ENCODE data around the gene RBMS1.

Gene RBMS1

GRCh38 chr2:160331258-160332025 lies 162.2 kb downstream of the RBMS1 start:
- DNase-seq = no peak

GRCh38 chr2:160328811-160329527 lies 164.6 kb downstream of the RBMS1 start:
- DNase-seq = no peak

GRCh38 chr2:160326786-160327185 lies 166.8 kb downstream of the RBMS1 start:
- no peak for DNase-seq

GRCh38 chr2:160325418-160325817 lies 168.2 kb downstream of the RBMS1 start:
- DNase-seq = no peak

GRCh38 chr2:160324917-160325316 lies 168.7 kb downstream of the RBMS1 start:
- no peak for DNase-seq

GRCh38 chr2:160324161-160324800 lies 169.3 kb downstream of the RBMS1 start:
- DNase-seq = peak in 1 of 14 donors; percentile 3

- DNase-seq = no peak
Observed at GRCh38 chr2:160322320-160322719, 171.3 kb downstream of the RBMS1 start.

GRCh38 chr2:160321006-160321405 lies 172.6 kb downstream of the RBMS1 start:
- no peak for DNase-seq

GRCh38 chr2:160319700-160320099 lies 173.9 kb downstream of the RBMS1 start:
- no peak for DNase-seq

GRCh38 chr2:160318218-160318617 lies 175.4 kb downstream of the RBMS1 start:
- no peak for DNase-seq

- peak in 2 of 14 donors; percentile 18 to 45 for DNase-seq
Observed at GRCh38 chr2:160317181-160318099, 176.2 kb downstream of the RBMS1 start.

- no peak for DNase-seq
Observed at GRCh38 chr2:160315337-160315736, 178.3 kb downstream of the RBMS1 start.

- DNase-seq = no peak
Observed at GRCh38 chr2:160310118-160310828, 183.3 kb downstream of the RBMS1 start.

- no peak for DNase-seq
Observed at GRCh38 chr2:160309585-160309984, 184.0 kb downstream of the RBMS1 start.

- no peak for DNase-seq
Observed at GRCh38 chr2:160308915-160309314, 184.7 kb downstream of the RBMS1 start.

GRCh38 chr2:160308476-160308875 lies 185.1 kb downstream of the RBMS1 start:
- no peak for DNase-seq

GRCh38 chr2:160306985-160307384 lies 186.6 kb downstream of the RBMS1 start:
- no peak for DNase-seq

- DNase-seq = no peak
Observed at GRCh38 chr2:160305081-160305750, 188.4 kb downstream of the RBMS1 start.

GRCh38 chr2:160303527-160303926 lies 190.1 kb downstream of the RBMS1 start:
- DNase-seq = no peak

GRCh38 chr2:160303076-160303475 lies 190.5 kb downstream of the RBMS1 start:
- no peak for DNase-seq

GRCh38 chr2:160301420-160301819 lies 192.2 kb downstream of the RBMS1 start:
- DNase-seq = no peak

Measured in C1 segment of cervical spinal cord (tissue), 14 donors.